Kidney (tissue), 14 donors: Measurements from ENCODE around the gene NTRK2. TPM values are rescaled to one million over a fixed set of nuclear protein-coding genes. Genes with fewer than 3 reads are reported as not detected.

Source experiments
- DNase-seq, 5 donors: peaks; one replicate each; pipeline ENCODE4 v3.0.0-alpha.2; 2013 to 2020
- FAIRE-seq: peaks from 2 replicates; lab custom pipeline; 2012; peaks lifted over from hg19 to GRCh38; lab: Jason Lieb, UNC
- H3K27ac ChIP-seq, 2 donors: one replicate each; pipeline ENCODE4 v1.7.0; 2013; ENCODE audit warnings: low read depth in 2 of 2, low read length in 2 of 2, inconsistent platforms in 1 of 2
- H3K27me3 ChIP-seq: one replicate; pipeline ENCODE4 v1.7.1; 2013; ENCODE audit warnings: low read length, inconsistent platforms; ENCODE audit not compliant: control insufficient read depth, insufficient read depth
- H3K36me3 ChIP-seq, 3 donors: one replicate each; pipeline versions ENCODE4 v1.7.0 to v1.7.1; 2013; ENCODE audit warnings: low read length in 3 of 3, control low read depth in 1 of 3, inconsistent platforms in 1 of 3; ENCODE audit not compliant: insufficient read depth in 3 of 3, control insufficient read depth in 2 of 3
- H3K4me1 ChIP-seq, 3 donors: one replicate each; pipeline versions ENCODE4 v1.7.0 to v1.7.1; 2013; ENCODE audit warnings: low read length in 3 of 3, inconsistent platforms in 1 of 3, low read depth in 1 of 3; ENCODE audit not compliant: control insufficient read depth in 2 of 3, insufficient read depth in 2 of 3
- H3K4me3 ChIP-seq, 3 donors: one replicate each; pipeline versions ENCODE4 v1.7.0 to v1.8.1; 2013; ENCODE audit warnings: low read length in 3 of 3, control low read depth in 1 of 3, inconsistent platforms in 1 of 3
- H3K9ac ChIP-seq, 3 donors: one replicate each; pipeline versions ENCODE4 v1.7.0 to v1.7.1; 2013; ENCODE audit warnings: low read length in 3 of 3, control low read depth in 1 of 3, inconsistent platforms in 1 of 3
- H3K9me3 ChIP-seq, 3 donors: one replicate each; pipeline versions ENCODE4 v1.7.0 to v1.7.1; 2013; ENCODE audit warnings: low read length in 3 of 3, control low read depth in 1 of 3, inconsistent platforms in 1 of 3; ENCODE audit not compliant: control insufficient read depth in 2 of 3, insufficient read depth in 1 of 3
- intact Hi-C: fragments of 100-400 bp; cut with DNase I; formaldehyde crosslinking; loops from one replicate; pipeline ENCODE4 v1.11.1; 2022
- polyA plus RNA-seq: library from polyadenylated mRNA; stranded (reverse); fragments of 350-450 nt; fragmentation: Illumina TruSeq; extraction: RNeasy Lipid Tissue Mini Kit (QIAGEN cat#74804); gene quantifications from one replicate; pipeline ENCODE4 v1.2.3, GENCODE V29; 2014; ENCODE audit warnings: low read depth, low replicate concordance; ENCODE audit not compliant: insufficient read depth
- total RNA-seq: library from RNA; stranded (reverse); fragmentation: NEBNext Ultra II Directional; extraction: Animal tissue kit (Norgen Biotek cat#: 25700); gene quantifications from one replicate; pipeline ENCODE4 v1.2.1, GENCODE V29; 2021
- TF ChIP-seq, protein P1 (sequence below): IDR thresholded peaks from 3 replicates; pipeline ENCODE4 v1.5.1; 2012; ENCODE audit warnings: mild to moderate bottlenecking, moderate library complexity, borderline replicate concordance; ENCODE audit not compliant: insufficient read depth; ENCODE audit errors: extremely low read depth
- donor health status: control.
- donor health status: control.
- donor health status: control.
- donor health status: control.
- donor health status: control.
- donor health status: DM: yes; HTN: yes; CAD: no.
- donor health status: Normal renal cell carcinoma (clear cell type).

NTRK2 gene
- total and polyA plus RNA-seq, 2 donors from 2014 or later, result 20.0 to 41.2 TPM

- Histone ChIP-seq H3K4me3 (no peak overlapping the region), H3K27ac (no peak overlapping the region), H3K4me1 (no peaks in the 10 kb centered on the region), H3K36me3 (no peaks in the 10 kb centered on the region), H3K27me3 (no peaks in the 10 kb centered on the region), H3K9me3 (no peaks in the 10 kb centered on the region), H3K9ac (no peak overlapping the region)
- TF ChIP-seq, protein P1, sequence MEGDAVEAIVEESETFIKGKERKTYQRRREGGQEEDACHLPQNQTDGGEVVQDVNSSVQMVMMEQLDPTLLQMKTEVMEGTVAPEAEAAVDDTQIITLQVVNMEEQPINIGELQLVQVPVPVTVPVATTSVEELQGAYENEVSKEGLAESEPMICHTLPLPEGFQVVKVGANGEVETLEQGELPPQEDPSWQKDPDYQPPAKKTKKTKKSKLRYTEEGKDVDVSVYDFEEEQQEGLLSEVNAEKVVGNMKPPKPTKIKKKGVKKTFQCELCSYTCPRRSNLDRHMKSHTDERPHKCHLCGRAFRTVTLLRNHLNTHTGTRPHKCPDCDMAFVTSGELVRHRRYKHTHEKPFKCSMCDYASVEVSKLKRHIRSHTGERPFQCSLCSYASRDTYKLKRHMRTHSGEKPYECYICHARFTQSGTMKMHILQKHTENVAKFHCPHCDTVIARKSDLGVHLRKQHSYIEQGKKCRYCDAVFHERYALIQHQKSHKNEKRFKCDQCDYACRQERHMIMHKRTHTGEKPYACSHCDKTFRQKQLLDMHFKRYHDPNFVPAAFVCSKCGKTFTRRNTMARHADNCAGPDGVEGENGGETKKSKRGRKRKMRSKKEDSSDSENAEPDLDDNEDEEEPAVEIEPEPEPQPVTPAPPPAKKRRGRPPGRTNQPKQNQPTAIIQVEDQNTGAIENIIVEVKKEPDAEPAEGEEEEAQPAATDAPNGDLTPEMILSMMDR, result no peak
- FAIRE-seq (no peak), DNase-seq (no peak)
- intact Hi-C loops, result no loop called here
Observed at GRCh38 chr9:85030316-85030715, 360.8 kb downstream of the NTRK2 start.

DNA sequence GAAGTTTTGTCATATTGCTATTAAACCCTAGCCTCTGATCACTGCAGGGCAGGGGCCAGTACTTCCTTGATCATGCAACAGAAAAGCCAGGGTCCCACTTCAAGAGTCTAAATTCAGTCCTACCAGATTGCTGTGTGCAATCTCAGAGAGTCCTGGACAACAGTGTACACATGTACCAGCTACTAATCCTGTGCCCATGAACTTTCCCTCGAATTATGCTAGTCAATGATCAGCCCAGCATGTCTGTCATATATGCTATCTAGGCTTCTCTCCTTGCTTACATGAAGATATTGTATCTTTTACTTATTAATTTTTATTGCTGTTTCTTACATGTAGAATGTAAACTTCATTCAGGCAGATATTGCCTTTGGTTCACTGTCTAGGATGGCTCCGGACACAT lies 367.0 kb downstream of the NTRK2 start:
- intact Hi-C loops, result no loop called here
- TF ChIP-seq, protein P1, result no peak
- H3K27ac ChIP-seq, result no peak overlapping the region

GRCh38 chr9:85038061-85038460 lies 368.5 kb downstream of the NTRK2 start:
- Histone ChIP-seq H3K4me1 (no peaks in the 10 kb centered on the region), H3K36me3 (no peaks in the 10 kb centered on the region), H3K9me3 (no peaks in the 10 kb centered on the region), H3K27ac (no peak overlapping the region), H3K4me3 (no peak overlapping the region), H3K9ac (no peak overlapping the region), H3K27me3 (no peaks in the 10 kb centered on the region)
- TF ChIP-seq, protein P1, result no peak
- no peak for DNase-seq
- intact Hi-C loops, result no loop called here
- no peak for FAIRE-seq

More for the DNA sequence above, 367.0 kb downstream of the NTRK2 start:
- no peaks in the 10 kb centered on the region for H3K36me3 ChIP-seq
- no peak for DNase-seq
- no peak overlapping the region for H3K4me3 ChIP-seq
- no peaks in the 10 kb centered on the region for H3K4me1 ChIP-seq
- no peaks in the 10 kb centered on the region for H3K27me3 ChIP-seq
- no peaks in the 10 kb centered on the region for H3K9me3 ChIP-seq
- FAIRE-seq, result no peak
- H3K9ac ChIP-seq, result no peak overlapping the region
